NCI-H146 treated with DMSO at 0.1 percent for 48 hours (cell line): ENCODE results near the gene LRCH3.

Source experiments
- DNase-seq: peaks from one replicate; lab custom pipeline; 2025; ENCODE audit not compliant: unreplicated experiment; lab: John Stamatoyannopoulos, UW

LRCH3 gene

DNA sequence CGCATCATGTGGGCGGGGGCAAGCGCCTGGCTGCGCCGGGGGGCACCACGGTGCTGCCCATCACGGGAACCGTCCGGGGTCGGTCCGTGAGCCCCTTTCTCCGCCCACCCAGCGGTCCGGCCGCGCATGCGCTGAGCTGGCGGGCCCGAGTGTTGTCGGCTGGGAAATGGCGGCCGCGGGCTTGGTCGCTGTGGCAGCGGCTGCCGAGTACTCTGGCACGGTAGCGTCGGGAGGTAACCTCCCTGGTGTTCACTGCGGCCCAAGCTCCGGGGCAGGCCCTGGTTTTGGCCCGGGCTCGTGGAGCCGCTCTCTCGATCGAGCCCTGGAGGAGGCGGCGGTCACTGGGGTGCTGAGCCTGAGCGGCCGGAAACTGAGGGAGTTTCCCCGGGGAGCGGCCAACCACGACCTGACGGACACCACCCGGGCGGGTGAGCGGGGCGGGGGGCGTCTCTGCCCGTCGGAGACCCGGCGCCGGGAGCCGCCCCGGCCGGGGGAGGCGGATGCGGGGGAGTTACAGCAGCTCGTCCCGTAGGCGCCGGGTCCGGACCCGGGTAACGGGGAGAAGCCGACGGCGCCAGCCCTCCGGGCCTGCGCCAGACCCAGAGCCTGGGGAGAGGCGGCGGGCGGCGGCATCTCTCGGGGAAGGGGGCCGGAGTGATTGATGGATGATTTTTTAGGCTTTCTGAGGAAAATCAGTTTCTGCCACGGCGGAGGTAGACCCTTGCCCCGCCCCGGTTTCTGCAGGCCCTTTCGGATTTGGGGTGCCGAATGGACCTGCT is at the start of gene LRCH3:
TSS of gene LRCH3 (plus strand) at position 142 of the 779 bp plus-strand sequence. CDS start at position 167, 25 bp downstream.
- DNase-seq, result peak; percentile 69

DNA sequence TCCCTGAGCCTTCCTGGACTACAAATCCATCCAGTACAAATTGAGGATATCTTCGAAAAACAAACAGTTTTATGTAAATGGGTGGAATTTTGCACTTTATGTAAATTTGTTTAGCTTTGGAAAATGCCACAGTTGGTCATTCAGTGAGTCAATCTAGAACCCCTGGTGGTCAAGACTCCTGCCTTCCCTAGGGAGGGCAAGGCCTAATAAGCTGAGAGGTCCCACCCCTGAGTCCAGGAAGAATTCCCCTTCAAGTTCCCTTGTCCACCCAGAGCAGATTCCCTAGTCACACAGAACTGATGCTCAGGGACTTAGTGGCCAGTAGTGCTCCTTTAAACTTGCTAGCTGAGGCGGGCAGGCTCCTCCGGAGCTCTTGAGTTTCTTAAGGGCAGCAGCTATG is 48.3 kb upstream of the LRCH3 start:
- no peak for DNase-seq

DNA sequence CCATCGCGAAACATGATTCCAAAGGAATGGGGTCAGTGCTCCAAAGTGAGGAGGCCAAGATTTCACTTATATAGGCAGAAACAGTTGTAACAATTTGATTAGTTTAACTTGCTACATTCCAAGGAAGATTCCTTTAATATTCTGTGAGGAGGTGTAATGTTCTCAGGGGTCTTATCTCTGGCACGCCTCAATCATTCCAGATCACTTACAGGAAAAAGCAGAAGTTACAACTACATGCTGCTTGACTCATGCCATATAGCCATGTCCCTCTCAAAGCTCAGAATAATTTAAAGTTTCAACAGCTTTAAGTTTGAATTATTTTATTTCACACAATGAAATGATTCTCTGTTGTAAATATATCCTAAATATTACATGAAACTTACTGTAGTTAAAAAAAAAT is 44.8 kb upstream of the LRCH3 start:
- DNase-seq, result no peak

DNA sequence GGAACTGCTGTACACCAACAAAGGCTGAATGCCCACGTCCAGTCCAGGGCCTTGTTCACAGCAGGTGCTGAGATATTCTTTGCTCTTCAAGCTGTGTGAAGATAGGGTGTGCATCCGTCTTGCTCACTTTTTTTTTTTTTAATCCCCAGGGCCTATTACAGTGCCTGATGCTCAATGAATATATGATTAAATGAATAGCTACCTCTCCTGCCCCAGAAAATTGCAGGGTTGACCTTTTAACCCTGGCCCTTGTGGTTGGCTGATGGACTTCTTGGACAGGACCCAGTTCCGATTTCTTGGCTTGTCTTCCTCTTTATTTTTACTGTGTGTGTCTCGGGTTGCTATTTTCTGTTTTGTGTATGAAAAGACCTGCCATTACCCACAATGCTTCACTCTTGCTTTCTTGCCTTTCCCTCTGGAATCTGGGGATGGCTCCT is 44.2 kb upstream of the LRCH3 start:
- DNase-seq, result no peak

DNA sequence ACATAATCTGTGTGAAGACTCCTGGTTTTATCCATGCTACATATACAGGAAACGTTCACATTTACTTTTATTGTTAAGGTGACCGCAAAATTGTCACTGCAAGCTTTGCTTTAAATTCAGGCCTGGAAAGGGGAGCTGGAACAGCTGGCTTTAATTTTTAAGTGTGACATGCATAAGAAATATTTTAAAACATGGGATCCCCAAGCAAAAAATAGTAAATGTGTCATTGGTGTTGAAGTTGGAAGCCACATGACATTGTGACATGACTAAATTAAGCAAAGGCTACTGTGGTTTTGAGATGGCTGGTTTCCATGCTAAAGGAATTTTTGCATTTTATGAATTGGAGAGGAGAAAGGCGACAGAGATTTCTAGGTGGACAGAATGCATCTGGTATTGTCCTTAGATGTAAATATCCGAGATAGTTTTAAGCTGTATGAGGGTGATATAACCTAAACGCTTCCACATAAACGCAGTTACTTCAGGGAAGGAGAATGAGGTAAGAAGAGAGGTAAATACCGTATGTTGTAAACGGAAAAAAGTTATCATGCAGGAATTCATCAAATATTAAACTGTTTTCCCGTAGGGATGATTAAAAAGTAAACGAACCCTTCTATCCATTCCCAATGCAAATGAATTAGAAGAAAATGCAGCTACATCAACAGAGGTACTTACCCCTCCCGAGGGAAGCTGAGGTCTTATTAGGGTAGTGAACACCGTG is 42.3 kb upstream of the LRCH3 start:
- no peak for DNase-seq

DNA sequence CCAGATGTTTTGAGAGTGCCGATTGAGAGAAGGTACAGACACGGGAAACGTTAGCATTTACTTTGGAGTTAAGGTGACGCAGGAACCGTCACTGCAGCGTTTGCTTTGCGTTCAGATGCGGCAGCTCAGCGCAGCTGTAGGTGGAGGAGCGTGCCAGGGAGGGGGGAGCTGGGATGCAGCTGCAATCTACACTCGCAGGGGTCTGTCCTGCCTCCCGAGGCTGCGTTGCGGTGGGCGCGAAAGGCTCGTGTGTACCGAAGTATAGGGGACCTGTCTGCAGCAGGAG is 41.8 kb upstream of the LRCH3 start:
- peak; percentile 87 for DNase-seq

DNA sequence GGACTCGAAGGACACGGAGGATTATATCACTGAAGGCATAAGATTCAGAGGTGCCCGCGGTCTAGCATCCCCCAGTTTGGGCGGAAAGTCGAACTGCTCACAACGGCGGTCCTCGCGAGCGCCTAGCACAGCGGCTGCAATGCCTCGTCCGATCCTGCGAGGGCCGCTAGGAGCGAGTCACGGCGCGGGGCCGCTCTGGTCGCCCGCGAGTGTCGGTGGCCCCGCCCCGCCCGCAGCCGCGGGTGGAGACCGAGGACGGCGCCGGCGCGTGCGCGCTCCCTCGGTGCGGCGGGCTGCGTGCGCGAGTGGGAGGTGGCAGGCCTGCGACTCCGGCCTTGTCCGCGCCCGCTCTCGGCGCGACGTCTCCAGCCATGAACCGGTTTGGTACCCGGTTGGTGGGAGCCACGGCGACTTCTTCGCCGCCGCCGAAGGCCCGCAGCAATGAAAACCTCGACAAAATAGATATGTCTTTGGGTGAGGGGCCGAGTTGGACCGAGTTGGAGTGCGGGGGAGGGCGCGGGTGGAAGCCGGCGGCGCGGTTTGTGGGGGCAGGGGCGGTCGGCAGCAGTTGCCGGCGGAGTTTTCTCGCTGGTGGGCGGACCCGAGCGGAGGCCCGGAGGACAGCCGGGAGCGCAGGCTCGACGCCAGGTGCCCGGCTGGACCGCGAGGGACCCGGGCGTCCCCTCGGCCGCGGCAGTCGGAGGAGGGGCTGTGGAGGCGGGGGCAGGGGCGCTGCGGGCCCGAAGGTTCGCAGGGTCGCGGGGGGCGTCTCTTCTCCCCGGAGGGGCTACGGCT is 41.3 kb upstream of the LRCH3 start, which contains the start of gene FYTTD1:
TSS of gene FYTTD1 (plus strand) at position 283 of the 795 bp plus-strand sequence. CDS start at position 372, 89 bp downstream.
- peak; percentile 89 for DNase-seq

DNA sequence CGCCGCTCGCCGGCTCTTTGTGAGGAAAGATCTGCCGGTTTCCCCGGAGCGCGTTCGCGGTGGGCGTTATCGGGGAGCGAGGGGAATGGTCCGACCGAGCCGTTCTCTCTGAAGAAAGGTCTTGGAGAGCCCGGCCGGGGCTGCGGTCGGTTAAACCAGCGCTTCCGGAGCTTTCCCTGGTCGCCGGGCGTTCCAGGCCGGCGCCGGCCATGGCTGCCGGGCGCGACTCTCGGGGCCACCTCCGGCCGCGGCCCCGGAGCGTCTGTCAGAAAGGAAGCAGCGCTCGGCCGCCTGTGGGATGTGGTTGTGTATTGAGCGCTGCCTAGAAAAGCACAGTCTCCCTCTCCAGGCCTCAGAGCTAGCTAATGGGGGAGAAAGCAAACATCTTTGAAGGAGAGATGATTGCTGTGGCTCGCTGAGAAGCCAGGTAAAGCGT is 40.6 kb upstream of the LRCH3 start:
- DNase-seq, result peak; percentile 69

DNA sequence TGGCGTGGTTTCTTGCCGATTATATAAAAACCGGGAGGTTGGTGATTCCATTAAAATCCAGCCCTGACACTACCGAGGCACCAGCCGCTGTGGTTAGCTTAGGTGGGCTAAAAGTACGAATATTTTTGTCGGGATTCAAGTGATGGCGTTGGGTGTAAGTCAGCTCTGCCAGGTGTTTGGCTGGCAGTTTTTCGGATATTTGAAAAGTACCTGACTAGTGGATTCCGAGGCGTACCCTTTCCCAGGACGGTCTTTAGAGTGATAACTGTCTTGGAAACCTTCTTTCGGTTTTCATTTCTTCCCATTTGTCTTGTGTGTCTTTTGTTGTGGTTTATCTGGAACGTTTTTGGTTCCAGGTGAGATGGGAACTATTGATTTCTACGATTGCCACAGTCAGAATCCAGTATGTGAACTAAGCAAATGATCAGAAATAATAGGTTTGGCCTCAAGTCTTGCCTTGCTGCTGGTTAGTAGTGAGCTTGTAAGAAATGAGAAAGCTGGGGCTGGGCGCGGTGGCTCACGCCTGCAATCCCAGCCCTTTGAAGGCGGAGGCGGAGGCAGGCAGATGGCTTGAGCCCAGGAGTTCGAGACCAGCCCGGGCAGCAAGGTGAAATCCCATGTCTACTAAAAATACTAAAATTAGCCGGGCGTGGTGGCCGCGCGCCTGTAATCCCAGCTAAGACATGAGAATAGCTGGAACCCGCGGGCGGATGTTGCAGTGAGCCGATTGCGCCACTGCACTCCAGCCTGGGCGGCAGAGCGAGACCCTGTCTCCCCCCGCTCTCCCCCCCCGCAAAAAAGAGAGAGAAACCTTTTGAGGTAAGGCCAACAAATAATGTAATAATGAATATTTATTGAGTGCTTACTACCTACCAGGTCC is 40.0 kb upstream of the LRCH3 start:
- peak; percentile 43 for DNase-seq

DNA sequence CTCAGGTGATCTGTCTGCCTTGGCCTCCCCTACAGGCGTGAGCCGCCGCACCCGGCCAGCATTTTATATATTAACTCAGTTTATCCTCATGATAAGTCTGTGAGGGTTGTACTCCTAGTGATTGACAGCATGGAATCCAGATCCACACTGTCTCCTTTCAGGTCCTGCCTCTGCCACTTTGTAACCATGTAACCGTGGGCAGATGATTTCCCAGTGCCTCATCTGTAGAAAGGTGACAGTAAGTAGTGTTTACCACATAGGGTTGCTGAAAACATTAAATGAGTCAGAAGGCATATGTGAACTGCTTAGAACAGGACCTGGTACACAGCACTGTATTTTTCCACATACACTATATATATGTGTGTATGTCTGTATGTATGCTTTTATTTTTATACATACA is 38.9 kb upstream of the LRCH3 start:
- no peak for DNase-seq

DNA sequence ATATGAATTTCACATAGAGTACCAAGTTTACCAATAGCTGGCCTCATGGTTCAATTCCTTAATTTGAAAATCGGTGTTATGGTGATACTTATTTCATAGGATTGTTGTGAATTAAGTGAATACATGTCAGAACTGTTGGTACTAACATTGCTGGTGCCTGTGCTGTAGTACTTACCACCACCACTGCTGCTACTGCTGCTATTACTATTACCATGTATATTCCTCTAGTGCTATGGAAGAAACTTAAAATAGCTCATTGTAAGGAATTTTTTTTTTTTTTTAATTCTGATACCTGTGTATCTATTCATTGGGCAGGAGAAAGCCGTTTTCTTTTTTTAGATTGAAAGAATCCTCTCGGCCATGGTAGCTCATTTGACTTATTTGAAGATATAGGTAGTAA is 37.8 kb upstream of the LRCH3 start:
- DNase-seq, result no peak

DNA sequence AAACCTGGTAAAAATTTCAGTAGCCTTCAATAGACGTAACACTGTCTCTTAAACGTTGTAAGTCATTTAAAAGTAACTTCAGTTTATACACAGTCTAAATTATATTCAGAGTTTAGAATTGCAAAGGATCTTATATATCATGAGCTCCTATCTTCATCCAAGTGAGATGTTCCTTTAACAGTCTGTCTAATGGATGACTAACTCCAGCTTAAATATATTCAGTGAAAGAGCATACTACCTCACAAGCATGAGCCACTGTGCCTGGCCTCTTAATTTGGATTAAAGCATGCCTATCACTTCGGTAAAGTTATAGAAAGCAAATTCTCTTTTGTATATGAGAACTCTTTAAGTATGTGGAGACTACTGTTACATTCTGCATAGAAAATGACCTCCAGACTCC is 34.4 kb upstream of the LRCH3 start:
- no peak for DNase-seq

DNA sequence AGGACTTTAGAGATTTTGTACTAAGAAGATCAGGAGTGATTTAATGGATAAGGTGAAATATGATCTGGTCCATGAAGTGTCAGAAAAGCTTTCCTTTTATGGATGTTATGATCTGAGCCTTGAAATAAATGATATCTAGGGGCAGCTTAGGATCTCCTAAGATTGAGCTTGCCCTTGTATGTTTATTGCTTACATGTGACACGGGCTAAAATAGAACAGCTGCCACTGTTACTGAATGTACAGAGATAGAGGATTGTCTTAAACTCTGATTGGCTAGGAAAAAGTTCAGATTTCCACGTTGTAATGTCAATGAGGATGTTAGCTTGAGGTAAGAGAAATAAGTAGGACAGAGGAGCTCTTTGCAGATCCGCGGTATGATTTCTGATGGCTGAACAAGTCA is 32.5 kb upstream of the LRCH3 start:
- no peak for DNase-seq

DNA sequence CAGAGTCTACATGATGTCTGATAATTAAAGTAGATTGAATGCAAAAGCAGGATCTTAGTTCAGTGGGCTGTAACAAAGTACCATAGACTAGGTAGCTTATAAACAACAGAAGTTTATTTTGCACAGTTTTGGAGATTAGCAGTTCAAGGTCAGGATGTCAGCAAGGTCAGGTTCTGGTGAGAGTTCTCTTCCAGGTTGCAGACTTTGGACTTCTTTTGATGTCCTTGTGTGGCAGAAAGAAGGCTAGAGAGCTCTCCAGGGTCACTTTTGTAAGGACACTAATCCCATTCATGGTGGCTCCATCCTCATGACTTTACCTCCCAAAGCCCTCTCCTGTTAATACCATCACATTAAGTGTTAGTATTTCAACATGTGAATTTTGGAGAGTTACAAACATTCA is 29.3 kb upstream of the LRCH3 start:
- DNase-seq, result no peak

DNA sequence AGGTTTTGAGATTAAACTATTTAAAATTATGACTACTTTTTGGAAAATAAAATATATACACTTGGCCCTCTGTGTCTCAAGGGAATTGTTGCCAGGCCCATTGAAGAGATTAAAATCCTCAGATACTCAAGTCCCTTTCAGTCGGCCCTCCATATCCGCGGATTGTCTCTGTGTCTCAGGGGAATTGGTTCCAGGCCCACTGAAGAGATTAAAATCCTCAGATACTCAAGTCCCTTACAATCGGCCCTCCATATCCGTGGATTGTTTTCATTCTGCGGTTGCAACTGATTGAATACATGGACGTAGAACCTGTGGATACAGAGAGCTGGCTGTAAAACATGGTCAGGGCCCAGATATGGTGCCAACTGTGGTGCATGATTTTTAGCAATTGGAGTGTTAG is 15.7 kb upstream of the LRCH3 start:
- DNase-seq, result no peak

DNA sequence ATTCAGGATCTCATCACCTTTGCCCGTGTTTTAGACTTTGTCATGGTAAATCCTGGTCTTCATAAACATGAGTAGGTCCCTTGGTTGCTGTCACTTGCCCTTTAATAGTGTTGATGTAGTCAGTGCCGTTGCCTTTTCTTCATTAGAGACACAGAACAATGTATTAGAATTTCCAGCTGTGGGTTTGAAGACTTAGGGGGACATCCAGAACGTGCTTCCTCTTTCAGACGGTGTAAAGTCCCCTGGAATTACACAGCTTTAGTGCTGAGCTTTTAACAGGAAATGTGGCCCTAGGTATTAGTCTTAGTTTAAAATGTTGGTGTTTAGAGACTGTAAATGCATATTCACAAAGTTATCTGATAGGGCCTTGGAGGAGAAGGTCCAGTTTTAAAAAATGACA is 8.8 kb upstream of the LRCH3 start:
- no peak for DNase-seq

DNA sequence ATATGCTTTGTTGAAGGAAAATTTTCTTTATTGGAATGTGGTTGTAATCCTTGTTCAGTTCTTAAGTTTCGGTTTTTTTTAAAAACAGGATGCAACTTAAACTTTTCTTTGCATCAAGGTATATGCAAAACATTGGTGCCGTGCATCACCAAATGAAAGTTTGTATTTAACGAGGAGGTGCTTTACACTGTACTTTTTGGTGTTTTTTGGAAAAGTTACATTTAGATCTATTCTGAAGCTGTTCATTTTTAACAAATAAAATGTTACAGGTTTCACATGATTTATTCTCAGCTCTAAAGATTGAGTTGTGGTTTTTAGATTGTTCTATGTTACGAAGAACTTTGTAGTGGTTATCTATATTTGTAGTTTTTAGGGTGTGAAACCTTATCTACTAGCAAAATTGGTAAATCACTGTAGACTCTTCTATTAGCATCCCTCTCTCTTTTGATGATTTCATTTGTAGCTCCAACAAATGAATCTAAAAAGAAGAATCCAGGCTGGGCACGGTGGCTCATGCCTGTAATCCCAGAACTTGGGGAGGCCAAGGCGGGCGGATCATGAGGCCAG is 7.0 kb upstream of the LRCH3 start:
- DNase-seq, result no peak

DNA sequence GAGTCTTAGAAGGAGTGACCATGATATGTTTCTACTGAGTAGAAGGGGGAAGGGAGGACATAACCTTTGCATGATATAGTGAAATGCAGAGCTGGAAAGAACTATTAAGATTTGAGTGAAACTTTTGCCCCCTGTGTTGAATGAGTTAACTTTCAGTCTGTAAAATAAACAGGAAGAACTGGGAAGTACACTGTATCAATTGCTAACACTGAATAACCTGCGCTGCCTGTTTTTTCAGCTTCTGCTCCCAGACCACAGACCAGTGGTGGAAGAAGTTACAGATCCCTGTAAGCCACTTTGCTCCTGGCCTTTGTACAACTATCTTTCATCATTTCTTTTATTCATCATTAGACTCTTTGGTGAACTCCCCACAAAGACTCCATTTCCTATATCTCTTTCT is 3.6 kb upstream of the LRCH3 start:
- no peak for DNase-seq

DNA sequence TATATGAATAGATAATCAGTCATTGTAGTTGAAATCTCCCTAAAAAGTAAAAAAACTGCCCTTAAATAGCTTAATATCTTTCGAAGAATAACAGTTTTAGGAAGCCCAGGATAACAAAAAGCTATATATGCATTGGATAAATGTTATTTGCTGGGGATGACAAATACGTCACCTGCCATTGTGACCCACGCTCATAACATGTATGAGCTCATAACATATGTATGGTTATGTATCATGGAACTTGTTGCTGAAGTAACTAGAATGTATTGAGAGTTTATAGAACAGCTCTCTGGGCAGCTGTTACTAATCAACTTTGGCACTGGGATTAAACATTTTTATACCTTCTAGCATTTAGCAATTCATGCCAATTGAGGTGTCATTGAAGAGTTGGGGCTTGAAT is 1.7 kb upstream of the LRCH3 start:
- no peak for DNase-seq

DNA sequence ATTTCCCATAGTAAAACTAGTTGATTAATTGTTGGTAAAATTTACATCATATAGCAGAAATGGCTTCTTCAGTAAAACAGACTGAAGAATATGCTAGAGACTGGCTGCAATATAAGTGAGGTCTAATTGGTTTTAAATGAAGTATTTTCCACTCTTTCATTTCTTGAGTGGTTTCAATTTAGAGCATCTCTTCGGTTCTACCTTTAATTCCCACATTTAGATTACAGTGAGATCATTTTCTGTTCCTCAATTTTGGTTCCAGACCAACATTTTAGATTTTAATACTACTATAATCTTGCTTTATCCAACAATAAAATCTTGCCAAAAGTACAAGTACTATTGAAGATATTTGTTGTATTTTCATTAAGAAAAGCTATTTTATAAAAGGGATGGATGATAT is 1.0 kb upstream of the LRCH3 start:
- no peak for DNase-seq
